Measurements from ENCODE around the gene KIF26B. TPM values are rescaled to one million over a fixed set of nuclear protein-coding genes. Genes with fewer than 3 reads are reported as not detected.

Gene KIF26B
- total and polyA plus RNA-seq, 7 donors, result 0.01 to 0.32 (median 0.06) TPM

DNA sequence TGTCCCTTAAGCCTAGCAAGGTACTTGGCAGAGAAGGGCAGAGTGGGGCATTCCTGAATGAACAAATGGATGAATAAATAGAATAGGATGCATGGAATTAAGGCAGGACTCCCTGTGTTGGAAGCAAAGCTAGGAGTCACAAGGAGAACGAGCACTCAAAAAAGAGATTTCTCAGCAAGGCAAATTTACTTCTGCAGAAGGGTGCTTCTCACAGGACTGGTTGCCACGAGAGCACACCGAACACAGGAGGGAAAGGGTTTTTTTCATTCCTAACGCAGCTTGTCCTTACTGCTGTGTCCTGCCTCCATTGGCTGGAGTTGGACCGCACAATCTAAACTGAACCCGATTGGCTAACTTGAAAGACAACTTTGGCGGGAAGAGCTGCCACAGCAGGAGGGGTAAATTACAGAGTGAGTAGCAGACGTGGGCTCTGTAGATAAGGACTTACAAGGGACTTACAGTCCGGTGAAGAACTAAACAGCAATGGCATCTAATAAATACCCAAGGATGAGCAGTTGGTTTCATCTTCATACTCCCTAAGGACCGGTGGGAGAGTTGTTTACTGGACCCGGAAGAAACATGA, 52.4 kb downstream of the KIF26B start:
- intact Hi-C loops (cut with DNase I), result no loop called here
- TF ChIP-seq, protein P1, sequence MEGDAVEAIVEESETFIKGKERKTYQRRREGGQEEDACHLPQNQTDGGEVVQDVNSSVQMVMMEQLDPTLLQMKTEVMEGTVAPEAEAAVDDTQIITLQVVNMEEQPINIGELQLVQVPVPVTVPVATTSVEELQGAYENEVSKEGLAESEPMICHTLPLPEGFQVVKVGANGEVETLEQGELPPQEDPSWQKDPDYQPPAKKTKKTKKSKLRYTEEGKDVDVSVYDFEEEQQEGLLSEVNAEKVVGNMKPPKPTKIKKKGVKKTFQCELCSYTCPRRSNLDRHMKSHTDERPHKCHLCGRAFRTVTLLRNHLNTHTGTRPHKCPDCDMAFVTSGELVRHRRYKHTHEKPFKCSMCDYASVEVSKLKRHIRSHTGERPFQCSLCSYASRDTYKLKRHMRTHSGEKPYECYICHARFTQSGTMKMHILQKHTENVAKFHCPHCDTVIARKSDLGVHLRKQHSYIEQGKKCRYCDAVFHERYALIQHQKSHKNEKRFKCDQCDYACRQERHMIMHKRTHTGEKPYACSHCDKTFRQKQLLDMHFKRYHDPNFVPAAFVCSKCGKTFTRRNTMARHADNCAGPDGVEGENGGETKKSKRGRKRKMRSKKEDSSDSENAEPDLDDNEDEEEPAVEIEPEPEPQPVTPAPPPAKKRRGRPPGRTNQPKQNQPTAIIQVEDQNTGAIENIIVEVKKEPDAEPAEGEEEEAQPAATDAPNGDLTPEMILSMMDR (IDR thresholded peaks at IDR 0.05), result no peak
- DNase-seq (no peak), ATAC-seq (no peak)
- peaks cover 0 to 3% (median 0%) of the 10 kb centered on the region in 3 donors for H3K27me3 ChIP-seq (ENCODE audit: insufficient read depth in 3 of 3, low read length in 2 of 3)
- WGBS, 3 donors, result 95 to 96% (median 96%) methylated on average over 11 of the region's 11 CpGs
- peaks cover 14% of the 10 kb centered on the region for H3K9me3 ChIP-seq
- no peak overlapping the region for H3K4me3 ChIP-seq
- H3K4me1 ChIP-seq, result no peaks in the 10 kb centered on the region
- H3K36me3 ChIP-seq (ENCODE audit: insufficient read depth in 1 of 2, low read depth in 1 of 2), result no peaks in the 10 kb centered on the region
- H3K27ac ChIP-seq, result no peak overlapping the region

DNA sequence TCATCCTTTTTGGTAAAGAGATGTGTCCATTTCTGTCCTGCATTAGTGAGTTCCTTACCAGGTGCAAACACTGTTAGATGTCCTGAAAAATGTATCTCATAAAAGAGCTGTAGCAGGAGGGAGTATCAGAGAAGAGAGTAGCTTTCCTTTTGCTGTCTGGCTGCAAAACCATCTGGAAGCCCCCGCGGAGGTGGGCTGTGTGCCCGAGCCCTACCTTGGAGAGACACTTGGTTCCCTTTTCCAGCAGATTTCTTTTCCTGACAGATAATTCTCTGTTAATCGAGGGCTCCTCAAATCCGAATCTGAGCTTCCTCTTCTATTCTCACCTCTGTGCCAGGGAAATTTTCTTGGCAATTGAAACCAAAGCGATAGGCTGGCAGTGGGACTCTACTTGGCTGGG, 53.0 kb downstream of the KIF26B start:
- WGBS, 3 donors, result 93 to 100% (median 94%) methylated on average over 6 of the region's 6 CpGs
- Histone ChIP-seq H3K4me1 (no peaks in the 10 kb centered on the region), H3K9me3 (peaks cover 17% of the 10 kb centered on the region), H3K27me3 (ENCODE audit: insufficient read depth in 3 of 3, low read length in 2 of 3) (peaks cover 0 to 3% (median 0%) of the 10 kb centered on the region in 3 donors), H3K27ac (no peak overlapping the region), H3K4me3 (no peak overlapping the region), H3K36me3 (ENCODE audit: insufficient read depth in 1 of 2, low read depth in 1 of 2) (no peaks in the 10 kb centered on the region)
- TF ChIP-seq, protein P1 (IDR thresholded peaks at IDR 0.05), result no peak
- DNase-seq, result no peak
- intact Hi-C loops (cut with DNase I), result no loop called here
- no peak for ATAC-seq

GRCh38 chr1:245209658-245210435, 55.1 kb downstream of the KIF26B start:
- H3K27ac ChIP-seq, result no peak overlapping the region
- no peak overlapping the region for H3K4me3 ChIP-seq
- ATAC-seq, result no peak
- intact Hi-C loops (cut with DNase I), result no loop called here
- H3K36me3 ChIP-seq (ENCODE audit: insufficient read depth in 1 of 2, low read depth in 1 of 2), result no peaks in the 10 kb centered on the region
- H3K27me3 ChIP-seq (ENCODE audit: insufficient read depth in 3 of 3, low read length in 2 of 3), result peaks cover 0 to 3% (median 0%) of the 10 kb centered on the region in 3 donors
- no peaks in the 10 kb centered on the region for H3K4me1 ChIP-seq
- WGBS, 3 donors, result 46 to 69% (median 57%) methylated on average over 13 of the region's 13 CpGs
- DNase-seq, result no peak
- TF ChIP-seq, protein P1 (IDR thresholded peaks at IDR 0.05), result no peak
- peaks cover 17% of the 10 kb centered on the region for H3K9me3 ChIP-seq

DNA sequence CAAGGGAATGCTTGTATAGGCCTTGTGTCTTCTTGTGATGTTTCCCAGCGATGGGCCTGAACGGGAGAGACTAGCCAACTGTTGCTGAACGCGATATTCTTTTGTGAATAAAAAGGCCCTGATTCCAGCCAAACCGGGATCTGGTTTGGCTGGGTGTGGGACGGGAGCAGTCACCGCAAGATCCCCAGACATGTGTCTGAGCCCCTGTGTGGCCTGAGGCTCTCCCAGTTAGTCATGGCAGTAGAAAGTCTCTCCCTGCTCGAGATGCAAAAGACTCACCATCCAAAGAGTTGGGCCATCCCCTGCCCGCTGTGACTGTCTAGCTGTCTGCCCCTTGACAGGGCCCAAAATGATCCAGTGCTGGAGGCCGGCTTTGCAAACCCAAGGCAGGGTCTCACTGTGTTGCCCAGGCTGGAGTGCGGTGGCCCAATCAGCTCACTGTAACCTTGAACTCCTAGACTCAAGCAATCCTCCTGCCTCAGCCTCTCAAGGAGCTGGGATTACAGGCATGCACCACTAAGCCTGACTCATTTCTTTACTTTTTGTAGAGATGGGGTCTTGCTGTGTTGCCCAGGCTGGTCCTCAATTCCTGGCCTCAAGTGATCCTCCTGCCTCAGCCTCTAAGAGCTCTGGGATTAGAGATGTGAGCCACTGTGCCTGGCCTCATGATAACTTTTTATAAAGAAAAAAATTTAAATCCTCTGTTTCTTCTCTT, 56.4 kb downstream of the KIF26B start:
- intact Hi-C loops (cut with DNase I), result no loop called here
- Histone ChIP-seq H3K27me3 (ENCODE audit: insufficient read depth in 3 of 3, low read length in 2 of 3) (peaks cover 0 to 3% (median 0%) of the 10 kb centered on the region in 3 donors), H3K27ac (no peak overlapping the region), H3K4me1 (no peaks in the 10 kb centered on the region), H3K4me3 (no peak overlapping the region), H3K36me3 (ENCODE audit: insufficient read depth in 1 of 2, low read depth in 1 of 2) (no peaks in the 10 kb centered on the region), H3K9me3 (peaks cover 16% of the 10 kb centered on the region)
- DNase-seq (no peak), ATAC-seq (no peak)
- WGBS, 3 donors, result 73 to 85% (median 77%) methylated on average over 11 of the region's 11 CpGs
- TF ChIP-seq, protein P1 (IDR thresholded peaks at IDR 0.05), result no peak
